KOPT-K1 (cell line): ENCODE measurements around the gene MBOAT7.
A peak's percentile ranks its signal among the peaks of the same experiment; 100 is the strongest.

Experiments
- H3K27ac ChIP-seq: fragments of 200-600 bp; sonication (generic); 2 replicates; pipeline ENCODE4 v1.5.1; 2016; ENCODE audit warnings: antibody characterized with exemption, mild to moderate bottlenecking, low read depth, low read length; ENCODE audit not compliant: poor library complexity, severe bottlenecking
- H3K36me3 ChIP-seq: fragments of 200-600 bp; sonication (generic); 2 replicates; pipeline ENCODE4 v1.5.1; 2017; ENCODE audit warnings: antibody characterized with exemption, mild to moderate bottlenecking, low read length, moderate library complexity; ENCODE audit not compliant: insufficient read depth
- H3K9me3 ChIP-seq: fragments of 200-600 bp; sonication (generic); 2 replicates; pipeline ENCODE4 v1.5.1; 2017; ENCODE audit warnings: antibody characterized with exemption, low read length, mild to moderate bottlenecking; ENCODE audit not compliant: insufficient read depth, poor library complexity, severe bottlenecking

The MBOAT7 gene

DNA sequence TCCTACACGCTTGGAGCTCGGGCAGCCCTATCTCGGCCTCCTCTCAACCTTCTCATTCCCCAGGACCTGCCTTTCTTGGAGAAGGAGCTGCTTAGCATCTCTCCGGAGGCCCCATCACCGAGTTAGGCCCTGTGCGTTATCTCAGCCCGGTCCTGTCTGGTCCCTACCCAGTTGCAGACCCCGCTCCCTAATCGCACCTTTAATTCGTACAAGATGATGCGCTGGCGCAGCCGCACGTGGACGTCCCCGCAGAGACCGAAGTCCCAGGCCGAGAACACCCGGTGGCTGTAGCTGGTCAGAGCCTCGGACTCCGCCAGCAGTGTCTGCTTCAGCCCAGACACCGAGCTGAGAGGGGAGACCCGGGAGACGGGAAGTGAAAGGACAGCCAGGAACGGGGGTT is 24.2 kb downstream of the MBOAT7 start:
- no peaks in the 10 kb centered on the region for H3K36me3 ChIP-seq
- no peak overlapping the region for H3K27ac ChIP-seq
- H3K9me3 ChIP-seq = peaks cover 4% of the 10 kb centered on the region

- Histone ChIP-seq H3K27ac (no peak overlapping the region), H3K36me3 (no peaks in the 10 kb centered on the region), H3K9me3 (peaks cover 4% of the 10 kb centered on the region)
Observed at GRCh38 chr19:54164369-54165068, 24.9 kb downstream of the MBOAT7 start.

DNA sequence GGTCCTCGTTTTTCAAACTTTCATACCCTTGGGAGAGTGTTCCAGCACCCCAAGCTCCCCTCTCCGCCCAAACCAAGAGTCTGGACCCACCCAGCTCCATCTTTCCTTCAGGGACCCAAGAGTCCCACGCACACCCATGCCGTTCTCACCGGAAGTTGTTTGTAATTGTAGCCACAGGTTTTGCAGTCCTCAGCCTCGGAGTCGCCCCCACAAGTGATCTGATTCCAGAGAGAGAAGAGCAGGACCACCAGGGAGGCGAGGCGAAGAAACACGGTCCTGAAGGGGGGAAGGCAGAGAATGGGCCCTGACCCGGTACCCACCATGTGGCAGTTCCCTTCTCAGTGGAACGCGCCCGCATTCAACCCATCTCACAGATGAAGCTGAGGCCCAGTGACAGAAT is 26.5 kb downstream of the MBOAT7 start:
- Histone ChIP-seq H3K27ac (no peak overlapping the region), H3K36me3 (peaks cover 5% of the 10 kb centered on the region), H3K9me3 (peaks cover 4% of the 10 kb centered on the region)

DNA sequence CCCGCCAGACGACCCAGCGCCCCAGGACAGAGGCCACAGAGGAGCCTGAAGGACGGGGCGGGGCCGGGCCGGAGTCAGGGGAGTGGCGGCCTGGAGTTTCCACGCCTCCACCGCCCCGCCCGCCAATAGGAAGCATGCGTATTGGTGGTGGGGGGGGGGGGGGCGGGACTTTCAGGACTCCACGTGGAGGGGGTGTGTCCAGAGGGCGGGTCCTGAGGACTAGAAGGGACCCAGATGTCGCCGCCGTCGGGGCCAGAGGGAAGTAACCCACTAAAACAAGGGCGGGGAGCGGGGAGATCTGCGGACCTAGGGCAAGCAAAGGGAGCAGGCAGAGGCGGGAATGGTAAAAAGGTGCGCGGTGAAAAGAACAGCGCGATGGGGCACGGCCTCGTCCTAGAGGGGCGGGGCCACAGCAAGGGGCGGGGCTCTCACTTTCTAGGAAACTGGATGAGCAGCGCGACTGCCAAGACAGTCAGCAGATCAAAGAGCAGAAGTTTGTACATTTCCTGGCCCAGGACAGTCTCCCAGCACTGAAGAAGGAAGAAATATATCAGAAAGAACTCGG is 27.1 kb downstream of the MBOAT7 start:
- Histone ChIP-seq H3K27ac (no peak overlapping the region), H3K36me3 (peaks cover 11% of the 10 kb centered on the region), H3K9me3 (peaks cover 4% of the 10 kb centered on the region)

- H3K36me3 ChIP-seq = peaks cover 26% of the 10 kb centered on the region
- peak overlapping the region; percentile 77 for H3K27ac ChIP-seq
Observed at GRCh38 chr19:54160854-54161253, 28.5 kb downstream of the MBOAT7 start.

GRCh38 chr19:54160182-54160811 is 29.1 kb downstream of the MBOAT7 start:
- peaks cover 31% of the 10 kb centered on the region for H3K36me3 ChIP-seq
- peaks cover 3% of the 10 kb centered on the region for H3K9me3 ChIP-seq
- H3K27ac ChIP-seq = peak overlapping the region; percentile 77

More at GRCh38 chr19:54160854-54161253, 28.5 kb downstream of the MBOAT7 start:
- H3K9me3 ChIP-seq = peaks cover 4% of the 10 kb centered on the region

DNA sequence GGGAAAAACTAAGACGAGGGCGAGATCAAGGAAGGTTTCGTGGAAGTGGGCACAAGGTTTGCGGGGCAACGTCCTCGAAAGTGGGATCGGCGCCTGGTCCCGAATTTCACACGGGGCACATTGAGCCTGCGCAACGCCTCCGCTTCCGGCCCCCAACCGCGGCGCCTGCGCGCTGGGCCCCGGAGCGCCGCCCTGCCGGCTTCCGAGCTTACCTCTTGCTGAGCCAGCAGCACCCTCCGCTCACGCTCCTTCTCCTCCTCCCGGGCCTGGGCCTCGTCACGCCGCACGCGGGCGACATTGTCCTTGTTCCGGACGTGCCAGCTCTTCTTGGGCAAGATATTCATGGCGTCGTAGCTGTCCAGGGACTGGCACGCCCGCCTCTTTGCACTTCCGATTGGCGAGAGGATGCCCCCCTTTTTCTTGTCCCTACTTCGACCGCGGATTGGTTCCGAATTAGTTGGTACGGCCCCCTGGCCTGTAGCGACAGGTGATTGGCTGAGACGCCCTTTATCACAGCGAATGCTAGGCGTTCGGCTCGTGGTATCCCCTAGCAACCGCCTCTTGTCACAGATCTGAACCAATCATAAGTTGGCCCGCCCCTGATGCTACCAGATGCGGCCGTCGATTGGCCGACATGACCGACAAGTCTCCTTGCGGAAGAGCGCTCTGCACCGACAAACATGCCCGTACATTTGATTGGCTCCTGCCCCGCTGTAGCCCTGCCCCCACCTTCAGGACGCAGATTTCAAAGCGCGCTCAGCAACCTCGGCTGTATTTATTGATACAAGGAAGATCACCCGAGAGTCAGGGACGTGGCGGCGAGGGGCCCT is 29.8 kb downstream of the MBOAT7 start, which contains the start of gene LENG1:
Gene LENG1, minus strand, starts transcription at position 370 of the 830 bp plus-strand sequence. Its CDS starts 26 bp downstream, at position 344.
- Histone ChIP-seq H3K36me3 (peaks cover 35% of the 10 kb centered on the region), H3K9me3 (no peaks in the 10 kb centered on the region), H3K27ac (peak within 1 kb of the TSS; percentile 92)

GRCh38 chr19:54158812-54159351 is 30.5 kb downstream of the MBOAT7 start:
- Histone ChIP-seq H3K27ac (peak overlapping the region; percentile 92), H3K36me3 (peaks cover 42% of the 10 kb centered on the region), H3K9me3 (no peaks in the 10 kb centered on the region)

- Histone ChIP-seq H3K27ac (peak overlapping the region; percentile 76), H3K36me3 (peaks cover 61% of the 10 kb centered on the region), H3K9me3 (no peaks in the 10 kb centered on the region)
Observed at GRCh38 chr19:54156953-54157352, 32.4 kb downstream of the MBOAT7 start.

GRCh38 chr19:54156490-54156889 is 32.9 kb downstream of the MBOAT7 start:
- H3K9me3 ChIP-seq = no peaks in the 10 kb centered on the region
- H3K27ac ChIP-seq = peak overlapping the region; percentile 76
- peaks cover 66% of the 10 kb centered on the region for H3K36me3 ChIP-seq

GRCh38 chr19:54155694-54156093 is 33.7 kb downstream of the MBOAT7 start:
- Histone ChIP-seq H3K36me3 (peaks cover 74% of the 10 kb centered on the region), H3K9me3 (no peaks in the 10 kb centered on the region), H3K27ac (peak overlapping the region; percentile 76)

GRCh38 chr19:54154603-54155345 is 34.6 kb downstream of the MBOAT7 start:
- Histone ChIP-seq H3K27ac (peak overlapping the region; percentile 76), H3K9me3 (no peaks in the 10 kb centered on the region), H3K36me3 (peaks cover 83% of the 10 kb centered on the region)

DNA sequence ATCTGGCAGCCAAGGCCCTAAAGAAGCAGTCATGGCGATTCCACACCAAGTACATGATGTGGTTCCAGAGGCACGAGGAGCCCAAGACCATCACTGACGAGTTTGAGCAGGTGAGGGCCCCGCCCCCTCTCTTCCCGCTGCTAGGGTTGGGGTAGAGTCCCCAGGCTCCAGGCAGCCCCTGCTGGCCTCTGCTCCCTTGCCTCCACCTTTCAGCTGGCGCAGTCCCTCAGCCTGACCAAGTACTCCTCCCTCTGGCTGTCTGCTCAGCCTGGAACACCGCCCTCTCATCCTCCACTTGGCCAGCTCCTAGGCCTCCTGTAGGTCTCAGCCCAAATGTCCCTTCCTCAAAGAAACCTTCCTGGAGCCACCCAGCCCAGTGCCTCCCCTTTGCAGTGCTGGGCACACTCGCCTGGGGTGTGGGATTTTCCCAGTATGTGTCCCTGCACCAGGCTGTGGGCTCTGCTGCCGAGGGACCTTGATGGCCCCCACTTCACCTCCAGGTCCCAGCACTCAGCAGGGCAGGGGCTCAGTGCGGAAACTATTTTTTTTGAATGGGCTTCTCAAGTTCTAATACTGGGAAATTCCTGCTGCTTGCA is 35.6 kb downstream of the MBOAT7 start:
- Histone ChIP-seq H3K27ac (peak overlapping the region; percentile 76), H3K9me3 (no peaks in the 10 kb centered on the region), H3K36me3 (peaks cover 92% of the 10 kb centered on the region)
